GM04503 (cell line): ENCODE results near the gene SNRPD3.
"Not testable (repeated sequence)": the region's sequence is repeated elsewhere in the genome, so short reads cannot be mapped to it uniquely, and the experiment has no call there.

Experiments used
- DNase-seq: peaks from one replicate; pipeline ENCODE4 v3.0.0-alpha.2; 2012; ENCODE audit warnings: low read depth

Gene SNRPD3

DNA sequence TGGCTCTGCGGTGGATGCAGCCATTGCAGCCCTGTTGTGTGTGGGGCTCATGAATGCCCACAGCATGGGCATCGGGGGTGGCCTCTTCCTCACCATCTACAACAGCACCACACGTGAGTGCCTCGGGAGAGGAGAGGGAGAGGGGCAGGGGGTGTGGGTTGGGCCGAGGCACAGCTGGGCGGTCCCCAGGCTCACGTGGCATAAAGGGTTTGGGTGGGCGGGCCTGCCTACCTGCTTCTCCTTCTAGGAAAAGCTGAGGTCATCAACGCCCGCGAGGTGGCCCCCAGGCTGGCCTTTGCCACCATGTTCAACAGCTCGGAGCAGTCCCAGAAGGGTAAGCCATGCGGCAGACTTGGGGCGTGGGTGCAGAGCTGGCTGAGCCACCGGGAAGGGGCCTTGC lies 59.0 kb downstream of the SNRPD3 start:
- not testable (repeated sequence) for DNase-seq

DNA sequence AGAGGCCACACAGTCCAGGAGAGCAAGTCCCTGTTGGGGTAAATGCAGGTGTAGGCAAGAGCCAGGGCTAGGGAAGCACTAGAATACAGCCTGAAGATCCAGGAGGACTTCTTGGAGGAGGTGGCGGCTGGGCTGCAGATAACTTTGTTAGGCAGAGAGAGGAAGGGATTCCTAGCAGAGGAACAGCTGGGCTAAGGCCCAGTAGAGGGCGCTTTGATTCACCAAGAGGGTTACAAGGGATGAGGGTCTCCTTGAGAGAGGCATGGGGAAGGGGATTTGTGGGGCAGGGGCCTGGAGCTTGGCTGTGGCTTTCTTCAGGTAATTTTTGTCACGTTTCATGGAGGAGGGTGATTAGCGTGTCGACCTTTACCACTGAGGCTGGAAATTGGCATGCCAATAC lies 65.4 kb downstream of the SNRPD3 start:
- DNase-seq, result not testable (repeated sequence)

DNA sequence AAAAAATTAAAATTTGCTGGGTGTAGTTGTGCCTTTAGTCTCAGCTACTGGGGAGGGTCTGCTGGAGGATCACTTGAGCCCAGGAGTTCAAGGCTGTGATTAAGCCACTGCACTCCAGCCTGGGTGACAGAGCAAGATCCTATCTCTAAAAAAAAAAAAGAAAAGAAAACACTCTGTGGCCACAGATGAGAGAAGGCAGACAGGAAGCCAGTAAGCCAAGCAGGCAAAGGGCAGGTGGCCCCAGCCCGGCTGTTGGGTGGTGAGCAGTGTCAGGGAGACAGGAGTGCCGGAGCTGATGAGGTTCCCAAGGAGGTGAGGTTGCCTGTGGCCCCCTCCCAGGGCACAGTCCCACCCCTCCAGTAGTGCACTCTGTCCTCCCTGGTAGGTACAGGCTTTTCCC lies 66.8 kb downstream of the SNRPD3 start:
- DNase-seq, result not testable (repeated sequence)
